Astrocyte (in vitro differentiated cells and primary cell): ENCODE measurements around the gene DDX41.

Experiments used
- EZH2 ChIP-seq: IDR thresholded peaks from 2 replicates; pipeline ENCODE4 v1.6.1; 2012; ENCODE audit warnings: mild to moderate bottlenecking, low read length, inconsistent platforms; ENCODE audit not compliant: insufficient read depth
- TF ChIP-seq, protein P1 (sequence below): IDR thresholded peaks from 2 replicates; pipeline ENCODE4 v1.5.1; 2011; ENCODE audit warnings: low read depth, mild to moderate bottlenecking, inconsistent platforms, low read length, moderate library complexity; ENCODE audit not compliant: insufficient read depth

DNA sequence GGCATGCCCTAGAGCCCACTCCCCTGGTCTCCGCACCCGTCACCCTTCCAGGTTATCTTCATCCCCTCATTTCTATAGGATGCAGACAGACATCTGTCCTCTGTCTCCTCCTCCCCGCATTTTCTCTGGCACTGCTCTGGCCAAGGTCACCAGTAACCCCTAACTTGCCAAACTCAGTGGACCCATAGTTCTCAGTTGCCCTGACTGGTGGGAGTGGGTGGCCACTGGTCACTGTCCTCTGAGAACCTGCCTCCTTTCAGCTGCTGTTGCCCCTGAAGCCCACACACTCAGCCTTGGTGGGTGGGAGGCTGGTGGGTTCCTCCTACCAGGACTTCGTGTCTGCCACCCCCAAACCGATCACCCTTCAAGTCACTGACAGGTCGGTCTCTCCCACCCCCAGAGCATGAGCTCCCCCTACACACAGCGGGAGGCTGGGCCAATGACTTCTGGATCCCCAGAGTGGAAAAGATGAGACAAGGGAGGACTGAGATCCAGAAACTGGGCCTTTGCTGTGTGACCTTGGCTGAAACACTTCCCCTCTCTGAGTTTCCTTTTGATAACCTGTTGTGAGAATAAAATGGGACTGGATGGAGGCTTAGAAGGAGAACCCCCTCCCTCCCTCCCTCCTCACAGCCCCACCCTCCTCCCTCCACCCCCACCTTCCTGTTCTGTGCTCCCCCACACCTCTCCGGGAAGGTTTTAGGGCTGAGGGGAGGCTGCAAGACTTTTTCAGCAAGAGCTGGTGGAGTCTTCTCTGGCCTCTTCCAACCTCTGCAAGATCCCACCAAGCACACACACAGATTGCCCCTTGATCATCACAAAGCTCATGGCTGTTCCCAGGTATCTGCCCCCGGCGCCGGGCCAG lies 41.0 kb downstream of the DDX41 start:
- TF ChIP-seq, protein P1, sequence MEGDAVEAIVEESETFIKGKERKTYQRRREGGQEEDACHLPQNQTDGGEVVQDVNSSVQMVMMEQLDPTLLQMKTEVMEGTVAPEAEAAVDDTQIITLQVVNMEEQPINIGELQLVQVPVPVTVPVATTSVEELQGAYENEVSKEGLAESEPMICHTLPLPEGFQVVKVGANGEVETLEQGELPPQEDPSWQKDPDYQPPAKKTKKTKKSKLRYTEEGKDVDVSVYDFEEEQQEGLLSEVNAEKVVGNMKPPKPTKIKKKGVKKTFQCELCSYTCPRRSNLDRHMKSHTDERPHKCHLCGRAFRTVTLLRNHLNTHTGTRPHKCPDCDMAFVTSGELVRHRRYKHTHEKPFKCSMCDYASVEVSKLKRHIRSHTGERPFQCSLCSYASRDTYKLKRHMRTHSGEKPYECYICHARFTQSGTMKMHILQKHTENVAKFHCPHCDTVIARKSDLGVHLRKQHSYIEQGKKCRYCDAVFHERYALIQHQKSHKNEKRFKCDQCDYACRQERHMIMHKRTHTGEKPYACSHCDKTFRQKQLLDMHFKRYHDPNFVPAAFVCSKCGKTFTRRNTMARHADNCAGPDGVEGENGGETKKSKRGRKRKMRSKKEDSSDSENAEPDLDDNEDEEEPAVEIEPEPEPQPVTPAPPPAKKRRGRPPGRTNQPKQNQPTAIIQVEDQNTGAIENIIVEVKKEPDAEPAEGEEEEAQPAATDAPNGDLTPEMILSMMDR: no peak
- no peak for TF ChIP-seq EZH2
